Ovary (tissue), 3 donors: ENCODE results near the gene ASB4.

Experiments
- CTCF ChIP-seq, 3 donors: fragments of 450-650 bp in 2 of 3; fragments of 200-600 bp in 1 of 3; IDR thresholded peaks; one replicate each; pipeline versions ENCODE4 v1.5.1 to v1.8.0; 2016 to 2022; ENCODE audit warnings: antibody characterized with exemption in 3 of 3, mild to moderate bottlenecking in 1 of 3
- EP300 ChIP-seq: sonication (generic); formaldehyde crosslinking; IDR thresholded peaks from one replicate; pipeline ENCODE4 v1.6.1; 2017; ENCODE audit warnings: antibody characterized with exemption
- donor health status: DM: no; HTN: no; CAD: no.

DNA sequence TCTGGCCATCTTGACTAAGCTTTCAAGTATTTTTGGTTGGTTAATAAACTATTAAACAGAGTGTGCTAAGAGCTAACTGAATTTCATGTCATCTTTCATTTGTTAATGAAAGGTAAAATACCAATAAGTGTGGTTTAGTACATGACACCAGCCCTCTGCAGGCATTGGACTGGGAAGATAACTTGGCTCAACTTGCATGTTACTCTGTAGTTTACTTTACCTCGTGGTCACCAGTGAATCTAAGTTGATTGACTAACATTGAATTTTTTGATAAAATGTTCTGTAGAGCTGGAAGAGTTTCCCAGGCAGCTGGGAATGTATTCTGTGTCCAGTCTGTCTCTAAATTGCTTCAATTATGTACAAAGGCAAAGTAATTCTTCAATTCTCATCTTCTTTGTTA lies 49.9 kb downstream of the ASB4 start:
- TF ChIP-seq CTCF (IDR thresholded peaks at IDR 0.05): no peak
- no peak for TF ChIP-seq EP300
